Measurements from ENCODE around the gene UTP15. TPM values are rescaled to one million over a fixed set of nuclear protein-coding genes. Genes with fewer than 3 reads are reported as not detected.

UTP15 gene
- 100 to 1,000 TPM in 2 of 5 donors, 10 to 100 TPM in 2, under 1 TPM in 1; 0.87 to 168 (median 45.0) TPM for total RNA-seq
- polyA plus RNA-seq: 1 to 10 TPM; 3.2 to 4.7 (median 3.5) TPM
- long read RNA-seq, donor 1, partial matches to known transcripts: 0 of 2 reads
- long read RNA-seq, donor 1, other reads (novel, unspliced or antisense): 0 of 2 reads
- long read RNA-seq, donor 2, transcript UTP15-201 (13 exons, 3,687 nt): major isoform, 5 of 6 reads
- long read RNA-seq, donor 2, partial matches to known transcripts: 0 of 6 reads
- long read RNA-seq, donor 2, other reads (novel, unspliced or antisense): 0 of 6 reads
- long read RNA-seq, donor 3: 0 reads
- long read RNA-seq, donor 4: 0 reads
- long read RNA-seq, donor 5: 0 reads
- long read RNA-seq, donor 6, partial matches to known transcripts: 0 of 4 reads
- long read RNA-seq, donor 6, other reads (novel, unspliced or antisense): 0 of 4 reads
- long read RNA-seq, donor 7, partial matches to known transcripts: 0 of 1 reads
- long read RNA-seq, donor 7, other reads (novel, unspliced or antisense): 0 of 1 reads
- long read RNA-seq, donor 8: 0 reads
- long read RNA-seq, donor 9, partial matches to known transcripts: 0 of 1 reads
- long read RNA-seq, donor 9, other reads (novel, unspliced or antisense): 0 of 1 reads
- long read RNA-seq, donor 10: 0 reads

GRCh38 chr5:73565139-73565968 lies at the start of gene UTP15, which contains the start of gene ANKRA2:
Gene UTP15, plus strand, starts transcription at chr5:73565743. Its CDS starts 1,602 bp downstream, at chr5:73567345.
Gene ANKRA2, minus strand, starts transcription at chr5:73565639. Its CDS starts 2,758 bp downstream, at chr5:73562881.
- WGBS, 5 donors: 0 to 1% (median 0%) methylated on average over 48 to 62 of the region's 62 CpGs
- H3K4me3 ChIP-seq: peak within 1 kb of the TSS; percentile 71 to 93 (median 83)
- DNase-seq: peak; percentile 99 to 100
- H3K27ac ChIP-seq: peak within 1 kb of the TSS; percentile 91 to 96 (median 95)
- H3K27me3 ChIP-seq: no peaks in the 10 kb centered on the region
- peaks cover 6 to 43% (median 41%) of the 10 kb centered on the region in 4 donors for H3K36me3 ChIP-seq
- TF ChIP-seq POLR2A (IDR thresholded peaks at IDR 0.05) (no peak), EP300 (IDR thresholded peaks at IDR 0.05) (no peak), POLR2AphosphoS5 (IDR thresholded peaks at IDR 0.05) (peak; percentile 73 to 97 (median 95)), CTCF (IDR thresholded peaks at IDR 0.05) (peak in 1 of 7 experiments; percentile 6)
- intact Hi-C loops (cut with DNase I; ENCODE audit: low total_unique reads): no loop called here
- H3K4me1 ChIP-seq: peaks cover 19 to 68% (median 45%) of the 10 kb centered on the region in 4 donors
- no peaks in the 10 kb centered on the region for H3K9me3 ChIP-seq

GRCh38 chr5:73519531-73520283 lies 45.8 kb upstream of the UTP15 start:
- TF ChIP-seq POLR2A (IDR thresholded peaks at IDR 0.05) (no peak), EP300 (IDR thresholded peaks at IDR 0.05) (no peak), CTCF (IDR thresholded peaks at IDR 0.05) (peak in 5 of 7 experiments; percentile 44 to 88 (median 67)), POLR2AphosphoS5 (IDR thresholded peaks at IDR 0.05) (peak in 1 of 3 donors; percentile 33)
- DNase-seq: peak; percentile 74 to 91
- Histone ChIP-seq H3K27ac (no peak overlapping the region), H3K9me3 (no peaks in the 10 kb centered on the region), H3K27me3 (no peaks in the 10 kb centered on the region), H3K36me3 (no peaks in the 10 kb centered on the region), H3K4me3 (no peak overlapping the region), H3K4me1 (peaks cover 12 to 41% (median 18%) of the 10 kb centered on the region in 4 donors)
- WGBS, 5 donors: 9 to 17% (median 9%) methylated on average over 14 to 16 of the region's 16 CpGs
- intact Hi-C loops (cut with DNase I; ENCODE audit: low total_unique reads): no loop called here

GRCh38 chr5:73522989-73523388 lies 42.6 kb upstream of the UTP15 start:
- DNase-seq: no peak
- TF ChIP-seq CTCF (IDR thresholded peaks at IDR 0.05) (no peak), POLR2AphosphoS5 (IDR thresholded peaks at IDR 0.05) (no peak), EP300 (IDR thresholded peaks at IDR 0.05) (no peak), POLR2A (IDR thresholded peaks at IDR 0.05) (no peak)
- H3K4me3 ChIP-seq: no peak overlapping the region
- H3K9me3 ChIP-seq: no peaks in the 10 kb centered on the region
- H3K27ac ChIP-seq: no peak overlapping the region
- no peaks in the 10 kb centered on the region for H3K27me3 ChIP-seq
- H3K4me1 ChIP-seq: peaks cover 0 to 28% (median 10%) of the 10 kb centered on the region in 4 donors
- no peaks in the 10 kb centered on the region for H3K36me3 ChIP-seq
- intact Hi-C loops (cut with DNase I; ENCODE audit: low total_unique reads): no loop called here
- 79 to 93% (median 91%) methylated on average over 7 of the region's 7 CpGs for WGBS, 5 donors

Data from stomach (tissue), 19 donors.